HCT116 (cell line): Measurements from ENCODE around the gene SIN3A. TPM values are rescaled to one million over a fixed set of nuclear protein-coding genes. Genes with fewer than 3 reads are reported as not detected.

ENCODE experiments used
- ATAC-seq: fragments of 200-7000 bp; cut with Tn5 transposase; 2 replicates; pipeline ENCODE4 v1.9.1; 2020; ENCODE audit warnings: mild to moderate bottlenecking, moderate library complexity
- BruUV-seq: library from RNA; stranded (reverse); fragments of 400-500 nt; replicated peaks from 2 replicates; lab custom pipeline; 2021; lab: Mats Ljungman, UMichigan
- CTCF ChIA-PET: fragments of 300-600 bp; sonication (Branson Sonifier 250); formaldehyde crosslinking; loops from one replicate; lab custom pipeline; 2021; ENCODE audit warnings: antibody characterized with exemption; lab: Charles Lee
- POLR2A ChIA-PET: fragments of 300-600, 350-600 bp; sonication (Branson Sonifier 250); formaldehyde crosslinking; loops from one replicate; lab custom pipeline; 2021; ENCODE audit warnings: antibody characterized with exemption; lab: Charles Lee
- RAD21 ChIA-PET, 2 experiments: fragments of 300-600 bp; sonication (Branson Sonifier 250); formaldehyde crosslinking; loops; one replicate each; lab custom pipeline; 2023; ENCODE audit warnings: low total read pairs in 2 of 2; ENCODE audit not compliant: uncharacterized antibody in 2 of 2, unreplicated experiment in 2 of 2, low non-redundant PET in 1 of 2; lab: Charles Lee
- DNase-seq: peaks from one replicate; pipeline ENCODE4 v3.0.0-alpha.2; 2010; ENCODE audit warnings: low read depth, low spot score
- H2AFZ ChIP-seq: fragments of 200-600 bp; shearing (Covaris generic), sonication (generic); 2 replicates; pipeline ENCODE4 v1.6.1; 2017; ENCODE audit warnings: low read depth, mixed run types, mixed read lengths, antibody characterized with exemption, low read length; ENCODE audit not compliant: poor library complexity, severe bottlenecking
- H3K27ac ChIP-seq: 2 replicates; pipeline ENCODE4 v1.5.1; 2012; ENCODE audit warnings: low read depth, low read length
- H3K27me3 ChIP-seq: fragments of 200-600 bp; sonication (generic); 2 replicates; pipeline ENCODE4 v1.6.1; 2016; ENCODE audit warnings: mixed run types, low read length, mixed read lengths; ENCODE audit not compliant: insufficient read depth
- H3K36me3 ChIP-seq, 2 experiments: fragments of 200-500 bp in 1 of 2; fragments of 200-600 bp in 1 of 2; sonication (Bioruptor generic) in 1 of 2; sonication (generic) in 1 of 2; 2 replicates each; pipeline versions ENCODE4 v1.5.1 to v1.6.1; 2014 to 2016; ENCODE audit warnings: low read length in 2 of 2, inconsistent platforms in 1 of 2, mixed read lengths in 1 of 2, mixed run types in 1 of 2; ENCODE audit not compliant: insufficient read depth in 2 of 2, control insufficient read depth in 1 of 2
- H3K4me1 ChIP-seq, 2 experiments: fragments of 200-600 bp in 1 of 2; sonication (generic) in 1 of 2; 2 replicates each; pipeline versions ENCODE4 v1.5.1 to v1.6.1; 2012 to 2017; ENCODE audit warnings: low read length in 2 of 2, inconsistent platforms in 1 of 2, mild to moderate bottlenecking in 1 of 2, mixed read lengths in 1 of 2, mixed run types in 1 of 2, moderate library complexity in 1 of 2; ENCODE audit not compliant: insufficient read depth in 2 of 2, control insufficient read depth in 1 of 2
- H3K4me2 ChIP-seq: fragments of 200-600 bp; sonication (generic); 2 replicates; pipeline ENCODE4 v1.6.1; 2017; ENCODE audit warnings: mixed run types, low read length, mixed read lengths
- H3K4me3 ChIP-seq, 2 experiments: fragments of 200-600 bp in 1 of 2; sonication (generic) in 1 of 2; replicated peaks in 1 of 2; 2 replicates each; pipeline ENCODE4 v1.5.1; 2011 to 2016; ENCODE audit warnings: low read length in 2 of 2, control low read depth in 1 of 2, low read depth in 1 of 2, mild to moderate bottlenecking in 1 of 2, mixed read lengths in 1 of 2, mixed run types in 1 of 2
- H3K79me2 ChIP-seq: fragments of 200-600 bp; sonication (generic); 2 replicates; pipeline ENCODE4 v1.6.1; 2017; ENCODE audit warnings: mild to moderate bottlenecking, mixed run types, low read length, moderate library complexity, mixed read lengths; ENCODE audit not compliant: insufficient read depth
- H3K9ac ChIP-seq: fragments of 200-600 bp; sonication (generic); 2 replicates; pipeline ENCODE4 v1.6.1; 2016; ENCODE audit warnings: low read length, mixed read lengths
- H3K9me2 ChIP-seq: fragments of 200-600 bp; sonication (generic), shearing (Covaris generic); 2 replicates; pipeline ENCODE4 v1.6.1; 2017; ENCODE audit warnings: mixed run types, mild to moderate bottlenecking, moderate library complexity; ENCODE audit not compliant: insufficient read depth
- H3K9me3 ChIP-seq, 2 experiments: fragments of 200-500 bp in 1 of 2; fragments of 200-600 bp in 1 of 2; sonication (Bioruptor generic) in 1 of 2; sonication (generic) in 1 of 2; 2 replicates each; pipeline ENCODE4 v1.6.1; 2014 to 2017; ENCODE audit warnings: low read length in 2 of 2, mixed read lengths in 2 of 2, inconsistent platforms in 1 of 2, low read depth in 1 of 2, mild to moderate bottlenecking in 1 of 2, mixed run types in 1 of 2, moderate library complexity in 1 of 2; ENCODE audit not compliant: control insufficient read depth in 1 of 2, insufficient read depth in 1 of 2
- H4K20me1 ChIP-seq: fragments of 200-600 bp; sonication (generic), shearing (Covaris generic); 2 replicates; pipeline ENCODE4 v1.6.1; 2017; ENCODE audit warnings: mixed run types, mild to moderate bottlenecking, moderate library complexity; ENCODE audit not compliant: insufficient read depth
- CBX3 ChIP-seq: IDR thresholded peaks from 2 replicates; pipeline ENCODE4 v1.6.1; 2012; ENCODE audit warnings: low read depth
- CEBPB ChIP-seq: IDR thresholded peaks from 2 replicates; pipeline ENCODE4 v1.6.1; 2012; ENCODE audit warnings: low read depth
- CTCF ChIP-seq, 3 experiments: fragments of 200-600 bp in 1 of 3; sonication (generic) in 1 of 3; IDR thresholded peaks in 2 of 3; conservative IDR thresholded peaks in 1 of 3; 2 replicates each; pipeline ENCODE4 v1.5.1; 2012 to 2017; ENCODE audit warnings: low read depth in 2 of 3, low read length in 2 of 3, antibody characterized with exemption in 1 of 3, borderline replicate concordance in 1 of 3, control low read depth in 1 of 3, mild to moderate bottlenecking in 1 of 3, mixed read lengths in 1 of 3, mixed run types in 1 of 3, moderate library complexity in 1 of 3; ENCODE audit not compliant: insufficient read depth in 1 of 3
- EGR1 ChIP-seq: IDR thresholded peaks from 2 replicates; pipeline ENCODE4 v1.6.1; 2012; ENCODE audit warnings: low read depth
- FOSL1 ChIP-seq: IDR thresholded peaks from 2 replicates; pipeline ENCODE4 v1.6.1; 2012; ENCODE audit warnings: low read depth
- POLR2A ChIP-seq: IDR thresholded peaks from 2 replicates; pipeline ENCODE4 v1.7.0; 2011; ENCODE audit warnings: borderline replicate concordance; ENCODE audit not compliant: insufficient read depth, insufficient read length; ENCODE audit errors: extremely low read depth
- POLR2AphosphoS5 ChIP-seq: IDR thresholded peaks from 2 replicates; pipeline ENCODE4 v1.6.1; 2011; ENCODE audit warnings: mild to moderate bottlenecking, low read depth, low read length, moderate library complexity
- ZBTB33 ChIP-seq: IDR thresholded peaks from 2 replicates; pipeline ENCODE4 v1.6.1; 2011; ENCODE audit warnings: mild to moderate bottlenecking, low read length, moderate library complexity; ENCODE audit not compliant: insufficient replicate concordance; ENCODE audit errors: extremely low read depth
- ZFX ChIP-seq: fragments of 450-650 bp; IDR thresholded peaks from 2 replicates; pipeline ENCODE4 v1.6.1; 2017
- intact Hi-C: fragments of 100-400 bp; cut with micrococcal nuclease; formaldehyde crosslinking; loops from 2 replicates; pipeline ENCODE4 v1.10.0; 2022
- total RNA-seq: library from RNA; stranded (reverse); gene quantifications from one replicate; pipeline ENCODE4 v1.2.1, GENCODE V29; 2021; ENCODE audit not compliant: unreplicated experiment

SIN3A gene
- total RNA-seq, 1 experiment from 2014 or later: 70.1 TPM

GRCh38 chr15:75338661-75339240 lies 112.7 kb downstream of the SIN3A start:
- ATAC-seq (no peak), DNase-seq (no peak)
- Histone ChIP-seq H4K20me1 (no peaks in the 10 kb centered on the region), H3K27ac (no peak overlapping the region), H3K9me2 (no peaks in the 10 kb centered on the region), H3K9ac (no peak overlapping the region), H3K27me3 (no peaks in the 10 kb centered on the region), H3K4me1 (peaks cover 9 to 14% of the 10 kb centered on the region in 2 experiments), H3K4me3 (no peak overlapping the region), H3K4me2 (no peak overlapping the region), H3K79me2 (peaks cover 13% of the 10 kb centered on the region), H2AFZ (no peak overlapping the region), H3K36me3 (no peaks in the 10 kb centered on the region), H3K9me3 (no peaks in the 10 kb centered on the region)
- intact Hi-C loops: no loop called here
- ChIA-PET CTCF (no interaction called here), RAD21 (no interaction called here), POLR2A (no interaction called here)
- BruUV-seq: no TSS peak
- TF ChIP-seq ZBTB33 (no peak), CEBPB (no peak), EGR1 (no peak), CTCF (IDR thresholded peaks at IDR 0.05 in 2 of 3, conservative IDR thresholded peaks at IDR 0.05 in 1 of 3; ENCODE audit: borderline replicate concordance in 1 of 3, insufficient read depth in 1 of 3, low read depth in 2 of 3, low read length in 2 of 3) (no peak), POLR2AphosphoS5 (no peak), POLR2A (no peak), ZFX (no peak), CBX3 (no peak), FOSL1 (no peak)
